ENCODE results near the gene BSDC1.

BSDC1 gene

GRCh38 chr1:32337855-32338636 lies 56.2 kb downstream of the BSDC1 start:
- DNase-seq (ENCODE audit: low read depth in 1 of 2, low spot score in 1 of 2): no peak

GRCh38 chr1:32336963-32337675 lies 57.1 kb downstream of the BSDC1 start:
- peak in 1 of 2 donors; percentile 38 for DNase-seq (ENCODE audit: low read depth in 1 of 2, low spot score in 1 of 2)

GRCh38 chr1:32336591-32336932 lies 57.7 kb downstream of the BSDC1 start:
- DNase-seq (ENCODE audit: low read depth in 1 of 2, low spot score in 1 of 2): no peak

- DNase-seq (ENCODE audit: low read depth in 1 of 2, low spot score in 1 of 2): peak; percentile 77 to 81
These were observed 58.3 kb downstream of the BSDC1 start, which contains the start of gene MARCKSL1 for GRCh38 chr1:32335790-32336590. Gene MARCKSL1, minus strand, starts transcription at chr1:32336233. Its CDS starts 200 bp downstream, at chr1:32336033.

- no peak for DNase-seq (ENCODE audit: low read depth in 1 of 2, low spot score in 1 of 2)
These were observed 58.8 kb downstream of the BSDC1 start for GRCh38 chr1:32335535-32335789.

- peak; percentile 40 to 56 for DNase-seq (ENCODE audit: low read depth in 1 of 2, low spot score in 1 of 2)
These were observed 59.2 kb downstream of the BSDC1 start for GRCh38 chr1:32334864-32335534.

GRCh38 chr1:32334274-32334861 lies 59.9 kb downstream of the BSDC1 start:
- no peak for DNase-seq (ENCODE audit: low read depth in 1 of 2, low spot score in 1 of 2)

GRCh38 chr1:32333251-32333963 lies 60.8 kb downstream of the BSDC1 start:
- DNase-seq (ENCODE audit: low read depth in 1 of 2, low spot score in 1 of 2): no peak

- DNase-seq (ENCODE audit: low read depth in 1 of 2, low spot score in 1 of 2): no peak
These were observed 61.8 kb downstream of the BSDC1 start for GRCh38 chr1:32332290-32333079.

- no peak for DNase-seq (ENCODE audit: low read depth in 1 of 2, low spot score in 1 of 2)
These were observed 62.7 kb downstream of the BSDC1 start for GRCh38 chr1:32331549-32331948.

- no peak for DNase-seq (ENCODE audit: low read depth in 1 of 2, low spot score in 1 of 2)
These were observed 63.6 kb downstream of the BSDC1 start for GRCh38 chr1:32330558-32331151.

GRCh38 chr1:32329931-32330466 lies 64.2 kb downstream of the BSDC1 start:
- DNase-seq (ENCODE audit: low read depth in 1 of 2, low spot score in 1 of 2): no peak

GRCh38 chr1:32327204-32327603 lies 67.0 kb downstream of the BSDC1 start:
- no peak for DNase-seq (ENCODE audit: low read depth in 1 of 2, low spot score in 1 of 2)

GRCh38 chr1:32321712-32322291 lies 72.4 kb downstream of the BSDC1 start:
- DNase-seq (ENCODE audit: low read depth in 1 of 2, low spot score in 1 of 2): no peak

- no peak for DNase-seq (ENCODE audit: low read depth in 1 of 2, low spot score in 1 of 2)
These were observed 75.9 kb downstream of the BSDC1 start for GRCh38 chr1:32318127-32318869.

GRCh38 chr1:32316903-32317277 lies 77.4 kb downstream of the BSDC1 start:
- DNase-seq (ENCODE audit: low read depth in 1 of 2, low spot score in 1 of 2): no peak
